Nephron (organoid): ENCODE measurements around the gene SLC31A1.
"Not testable (repeated sequence)": the region's sequence is repeated elsewhere in the genome, so short reads cannot be mapped to it uniquely, and the experiment has no call there.

Experiments used
- H3K27ac Mint-ChIP-seq, 3 experiments: 2 replicates each; pipeline ENCODE4 v1.8.0; 2020; ENCODE audit warnings: mixed read lengths in 3 of 3, mild to moderate bottlenecking in 2 of 3, moderate library complexity in 1 of 3
- H3K27me3 Mint-ChIP-seq: 2 replicates; pipeline ENCODE4 v1.8.0; 2021; ENCODE audit warnings: low read depth, mild to moderate bottlenecking, moderate library complexity, mixed read lengths
- H3K36me3 Mint-ChIP-seq: 2 replicates; pipeline ENCODE4 v1.8.0; 2020; ENCODE audit warnings: low read depth, mixed read lengths
- H3K4me1 Mint-ChIP-seq: 2 replicates; pipeline ENCODE4 v1.8.0; 2020; ENCODE audit warnings: mixed read lengths
- H3K4me3 Mint-ChIP-seq, 3 experiments: 2 replicates each; pipeline ENCODE4 v1.8.0; 2020; ENCODE audit warnings: mild to moderate bottlenecking in 3 of 3, mixed read lengths in 3 of 3, moderate library complexity in 2 of 3
- H3K9me3 Mint-ChIP-seq: 2 replicates; pipeline ENCODE4 v1.8.0; 2020; ENCODE audit warnings: mixed read lengths
- CTCF ChIP-seq, 3 experiments: fragments of 200-600 bp; sonication (generic); IDR thresholded peaks; one replicate each; pipeline ENCODE4 v1.5.0; 2021; ENCODE audit warnings: antibody characterized with exemption in 3 of 3; ENCODE audit not compliant: unreplicated experiment in 3 of 3

The SLC31A1 gene

DNA sequence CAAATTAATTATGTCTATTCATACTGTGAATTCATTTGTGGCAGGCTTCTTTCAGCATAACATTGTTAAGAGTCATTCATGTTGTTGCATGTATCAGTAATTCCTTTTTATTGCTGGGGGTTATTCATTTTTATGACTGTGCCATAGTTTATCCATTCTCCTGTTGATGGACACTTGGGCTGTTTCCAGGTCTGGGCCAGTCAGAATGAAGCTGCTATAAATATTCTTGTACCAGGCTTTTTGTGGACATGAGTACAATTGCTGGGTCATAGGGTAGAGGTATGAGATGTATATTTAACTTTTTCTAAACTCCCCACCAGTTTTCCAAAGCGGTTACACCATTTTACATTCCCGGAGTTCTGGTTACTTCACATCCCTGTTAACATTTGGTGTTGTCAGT lies 67.7 kb downstream of the SLC31A1 start:
- no peaks in the 10 kb centered on the region for H3K27me3 Mint-ChIP-seq
- H3K36me3 Mint-ChIP-seq = peaks cover 75% of the 10 kb centered on the region
- no peak for TF ChIP-seq CTCF (IDR thresholded peaks at IDR 0.05; ENCODE audit: unreplicated experiment in 3 of 3)
- H3K27ac Mint-ChIP-seq = no peak overlapping the region
- no peaks in the 10 kb centered on the region for H3K9me3 Mint-ChIP-seq
- H3K4me1 Mint-ChIP-seq = no peaks in the 10 kb centered on the region
- H3K4me3 Mint-ChIP-seq = no peak overlapping the region

GRCh38 chr9:113290052-113290607 lies 68.8 kb downstream of the SLC31A1 start:
- Mint-ChIP-seq H3K9me3 (no peaks in the 10 kb centered on the region), H3K27ac (no peak overlapping the region), H3K36me3 (peaks cover 66% of the 10 kb centered on the region), H3K4me3 (no peak overlapping the region), H3K27me3 (no peaks in the 10 kb centered on the region), H3K4me1 (no peaks in the 10 kb centered on the region)
- TF ChIP-seq CTCF (IDR thresholded peaks at IDR 0.05; ENCODE audit: unreplicated experiment in 3 of 3) = no peak

DNA sequence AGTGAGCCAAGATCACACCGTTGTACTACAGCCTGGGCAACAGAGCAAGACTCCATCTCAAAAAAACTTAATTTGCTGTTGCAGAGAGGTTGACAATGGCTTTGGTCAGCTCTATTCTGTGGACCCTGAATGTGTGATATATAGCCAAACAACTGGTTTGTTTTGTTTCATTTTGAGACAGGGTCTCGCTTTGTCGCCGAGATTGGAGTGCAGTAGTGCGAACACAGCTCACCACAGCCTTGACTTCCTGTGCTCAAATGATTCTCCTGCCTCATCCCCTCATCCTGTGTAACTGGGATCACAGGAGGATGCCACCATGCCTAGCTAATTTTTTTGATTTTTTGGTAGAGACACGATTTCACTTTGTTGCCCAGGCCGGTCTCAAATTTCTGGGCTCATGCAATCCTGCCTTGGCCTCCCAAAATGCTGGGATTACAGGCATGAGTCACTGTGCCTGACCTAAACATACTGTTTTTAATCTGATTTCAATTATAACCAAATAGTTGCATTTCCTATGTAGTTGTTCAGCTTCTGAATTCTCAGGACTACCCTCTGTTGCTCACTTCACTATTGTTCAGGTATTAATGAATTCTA lies 72.0 kb downstream of the SLC31A1 start:
- H3K9me3 Mint-ChIP-seq = no peaks in the 10 kb centered on the region
- no peak overlapping the region for H3K27ac Mint-ChIP-seq
- H3K27me3 Mint-ChIP-seq = no peaks in the 10 kb centered on the region
- peaks cover 43% of the 10 kb centered on the region for H3K36me3 Mint-ChIP-seq
- no peak overlapping the region for H3K4me3 Mint-ChIP-seq
- TF ChIP-seq CTCF (IDR thresholded peaks at IDR 0.05; ENCODE audit: unreplicated experiment in 3 of 3) = no peak
- H3K4me1 Mint-ChIP-seq = no peaks in the 10 kb centered on the region

DNA sequence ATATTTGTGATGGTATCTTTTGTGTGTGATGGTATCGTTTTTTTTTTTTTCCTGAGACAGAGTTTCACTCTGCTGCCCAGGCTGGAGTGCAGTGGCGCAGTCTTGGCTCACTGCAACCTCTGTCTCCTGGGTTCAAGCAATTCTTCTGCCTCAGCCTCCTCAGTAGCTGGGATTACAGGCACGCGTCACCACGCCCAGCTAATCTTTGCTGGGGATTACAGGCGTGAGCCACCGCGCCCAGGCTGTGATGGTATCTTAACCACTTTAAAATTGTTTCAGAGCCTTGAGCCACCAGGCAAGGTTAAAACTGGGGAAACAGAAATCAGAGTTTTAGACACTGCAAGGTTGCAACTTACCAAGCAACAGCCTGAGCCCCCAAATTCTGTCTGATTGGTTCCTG lies 74.9 kb downstream of the SLC31A1 start:
- peaks cover 17% of the 10 kb centered on the region for H3K36me3 Mint-ChIP-seq
- H3K27me3 Mint-ChIP-seq, H3K4me3 Mint-ChIP-seq, H3K4me1 Mint-ChIP-seq, H3K27ac Mint-ChIP-seq, H3K9me3 Mint-ChIP-seq: not testable (repeated sequence)

DNA sequence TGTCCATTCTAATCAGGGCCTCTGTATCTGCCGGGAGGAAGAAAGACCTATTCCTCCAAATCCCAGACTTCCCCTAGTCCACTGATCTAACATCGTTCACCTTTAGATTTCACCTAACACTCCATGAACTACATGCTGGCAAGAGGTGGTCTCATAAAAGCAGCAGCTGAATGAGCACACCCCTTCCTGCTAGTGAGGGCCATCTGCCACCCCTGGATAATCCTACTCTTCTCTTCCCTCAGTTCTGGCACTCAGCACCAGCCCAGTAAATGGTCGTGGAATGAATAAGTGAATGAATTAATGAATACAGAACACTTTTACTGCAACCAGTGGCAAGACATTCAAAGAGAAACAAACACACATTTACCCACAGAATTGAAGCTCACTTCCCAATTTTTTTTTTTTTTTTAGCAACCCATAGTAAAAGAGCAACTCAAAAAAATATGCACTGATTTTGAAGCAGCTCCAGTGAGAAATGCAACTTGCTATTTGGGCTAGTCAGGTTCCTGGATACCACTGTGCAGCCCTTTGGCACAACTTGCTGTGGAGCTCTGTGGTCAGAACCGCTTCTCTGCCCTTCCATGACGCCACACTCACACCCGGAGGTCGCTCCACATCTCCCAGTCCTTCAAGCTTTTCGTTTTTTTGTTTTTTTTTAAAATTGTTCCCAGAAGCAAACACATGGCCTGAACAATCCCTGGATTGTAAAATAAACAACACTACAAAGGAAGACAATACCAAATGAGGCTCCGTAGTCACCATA lies 75.6 kb downstream of the SLC31A1 start:
- Mint-ChIP-seq H3K4me1 (no peaks in the 10 kb centered on the region), H3K9me3 (no peaks in the 10 kb centered on the region), H3K4me3 (no peak overlapping the region), H3K27ac (no peak overlapping the region), H3K36me3 (peaks cover 10% of the 10 kb centered on the region), H3K27me3 (no peaks in the 10 kb centered on the region)
- TF ChIP-seq CTCF (IDR thresholded peaks at IDR 0.05; ENCODE audit: unreplicated experiment in 3 of 3) = no peak

DNA sequence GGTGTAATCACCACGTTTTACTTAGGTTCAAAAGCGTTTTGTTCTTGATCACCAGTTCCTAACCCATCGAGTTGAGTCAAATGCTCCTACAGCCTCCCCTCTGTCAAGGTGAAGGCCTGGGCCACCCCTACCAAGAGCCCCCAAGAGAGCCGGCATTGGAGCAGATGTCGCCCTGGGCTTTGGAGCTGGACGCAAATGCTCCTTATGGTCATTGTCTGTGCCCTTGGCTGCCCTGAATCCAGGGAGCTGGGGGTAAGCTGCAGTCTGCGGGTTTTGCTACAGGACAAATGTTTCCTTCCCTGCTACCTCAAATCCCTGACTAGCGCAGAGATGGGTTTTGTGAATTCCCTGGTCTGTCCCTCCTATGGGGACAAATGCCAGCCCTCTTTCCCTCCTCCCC lies 77.0 kb downstream of the SLC31A1 start:
- Mint-ChIP-seq H3K9me3 (no peaks in the 10 kb centered on the region), H3K4me3 (no peak overlapping the region), H3K36me3 (peaks cover 2% of the 10 kb centered on the region), H3K4me1 (peaks cover 4% of the 10 kb centered on the region), H3K27ac (no peak overlapping the region), H3K27me3 (no peaks in the 10 kb centered on the region)
- TF ChIP-seq CTCF (IDR thresholded peaks at IDR 0.05; ENCODE audit: unreplicated experiment in 3 of 3) = no peak
